SHP77 treated with DMSO at 0.1 percent for 48 hours (cell line): ENCODE results near the gene METTL26.

Experiments used
- DNase-seq: peaks from one replicate; lab custom pipeline; 2025; lab: John Stamatoyannopoulos, UW

The METTL26 gene

GRCh38 chr16:595942-596735 lies 40.0 kb downstream of the METTL26 start:
- DNase-seq = no peak

- no peak for DNase-seq
Observed at GRCh38 chr16:595094-595528, 41.0 kb downstream of the METTL26 start.

GRCh38 chr16:593807-594206 lies 42.3 kb downstream of the METTL26 start:
- DNase-seq = no peak

GRCh38 chr16:593406-593805 lies 42.7 kb downstream of the METTL26 start:
- no peak for DNase-seq

- peak; percentile 77 for DNase-seq
Observed at GRCh38 chr16:592518-593306, 43.4 kb downstream of the METTL26 start.

GRCh38 chr16:591892-592517 lies 44.1 kb downstream of the METTL26 start:
- no peak for DNase-seq

- DNase-seq = no peak
Observed at GRCh38 chr16:591231-591630, 44.9 kb downstream of the METTL26 start.

- DNase-seq = no peak
Observed at GRCh38 chr16:590815-591200, 45.3 kb downstream of the METTL26 start.

GRCh38 chr16:590188-590814 lies 45.8 kb downstream of the METTL26 start:
- DNase-seq = no peak

GRCh38 chr16:589658-590187 lies 46.4 kb downstream of the METTL26 start, which contains the start of gene RAB40C:
Gene RAB40C (plus strand): TSS chr16:590066. CDS start chr16:590292, 226 bp downstream.
- peak; percentile 90 for DNase-seq

- peak; percentile 83 for DNase-seq
Observed at GRCh38 chr16:588889-589657, 47.0 kb downstream of the METTL26 start.

- DNase-seq = no peak
Observed at GRCh38 chr16:588639-588888, 47.5 kb downstream of the METTL26 start.

- DNase-seq = no peak
Observed at GRCh38 chr16:586645-587590, 49.2 kb downstream of the METTL26 start.

- no peak for DNase-seq
Observed at GRCh38 chr16:586047-586644, 50.0 kb downstream of the METTL26 start.

GRCh38 chr16:585351-585750 lies 50.8 kb downstream of the METTL26 start:
- DNase-seq = no peak
